IPS DF 19.7 (cell line): Measurements from ENCODE around the gene TLN1.
A peak's percentile ranks its signal among the peaks of the same experiment; 100 is the strongest.

Source experiments
- DNase-seq: peaks from one replicate; pipeline ENCODE4 v3.0.0-alpha.2; 2013; ENCODE audit warnings: low read depth, low spot score

The TLN1 gene, protein sequence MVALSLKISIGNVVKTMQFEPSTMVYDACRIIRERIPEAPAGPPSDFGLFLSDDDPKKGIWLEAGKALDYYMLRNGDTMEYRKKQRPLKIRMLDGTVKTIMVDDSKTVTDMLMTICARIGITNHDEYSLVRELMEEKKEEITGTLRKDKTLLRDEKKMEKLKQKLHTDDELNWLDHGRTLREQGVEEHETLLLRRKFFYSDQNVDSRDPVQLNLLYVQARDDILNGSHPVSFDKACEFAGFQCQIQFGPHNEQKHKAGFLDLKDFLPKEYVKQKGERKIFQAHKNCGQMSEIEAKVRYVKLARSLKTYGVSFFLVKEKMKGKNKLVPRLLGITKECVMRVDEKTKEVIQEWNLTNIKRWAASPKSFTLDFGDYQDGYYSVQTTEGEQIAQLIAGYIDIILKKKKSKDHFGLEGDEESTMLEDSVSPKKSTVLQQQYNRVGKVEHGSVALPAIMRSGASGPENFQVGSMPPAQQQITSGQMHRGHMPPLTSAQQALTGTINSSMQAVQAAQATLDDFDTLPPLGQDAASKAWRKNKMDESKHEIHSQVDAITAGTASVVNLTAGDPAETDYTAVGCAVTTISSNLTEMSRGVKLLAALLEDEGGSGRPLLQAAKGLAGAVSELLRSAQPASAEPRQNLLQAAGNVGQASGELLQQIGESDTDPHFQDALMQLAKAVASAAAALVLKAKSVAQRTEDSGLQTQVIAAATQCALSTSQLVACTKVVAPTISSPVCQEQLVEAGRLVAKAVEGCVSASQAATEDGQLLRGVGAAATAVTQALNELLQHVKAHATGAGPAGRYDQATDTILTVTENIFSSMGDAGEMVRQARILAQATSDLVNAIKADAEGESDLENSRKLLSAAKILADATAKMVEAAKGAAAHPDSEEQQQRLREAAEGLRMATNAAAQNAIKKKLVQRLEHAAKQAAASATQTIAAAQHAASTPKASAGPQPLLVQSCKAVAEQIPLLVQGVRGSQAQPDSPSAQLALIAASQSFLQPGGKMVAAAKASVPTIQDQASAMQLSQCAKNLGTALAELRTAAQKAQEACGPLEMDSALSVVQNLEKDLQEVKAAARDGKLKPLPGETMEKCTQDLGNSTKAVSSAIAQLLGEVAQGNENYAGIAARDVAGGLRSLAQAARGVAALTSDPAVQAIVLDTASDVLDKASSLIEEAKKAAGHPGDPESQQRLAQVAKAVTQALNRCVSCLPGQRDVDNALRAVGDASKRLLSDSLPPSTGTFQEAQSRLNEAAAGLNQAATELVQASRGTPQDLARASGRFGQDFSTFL (N-terminal part only)

DNA sequence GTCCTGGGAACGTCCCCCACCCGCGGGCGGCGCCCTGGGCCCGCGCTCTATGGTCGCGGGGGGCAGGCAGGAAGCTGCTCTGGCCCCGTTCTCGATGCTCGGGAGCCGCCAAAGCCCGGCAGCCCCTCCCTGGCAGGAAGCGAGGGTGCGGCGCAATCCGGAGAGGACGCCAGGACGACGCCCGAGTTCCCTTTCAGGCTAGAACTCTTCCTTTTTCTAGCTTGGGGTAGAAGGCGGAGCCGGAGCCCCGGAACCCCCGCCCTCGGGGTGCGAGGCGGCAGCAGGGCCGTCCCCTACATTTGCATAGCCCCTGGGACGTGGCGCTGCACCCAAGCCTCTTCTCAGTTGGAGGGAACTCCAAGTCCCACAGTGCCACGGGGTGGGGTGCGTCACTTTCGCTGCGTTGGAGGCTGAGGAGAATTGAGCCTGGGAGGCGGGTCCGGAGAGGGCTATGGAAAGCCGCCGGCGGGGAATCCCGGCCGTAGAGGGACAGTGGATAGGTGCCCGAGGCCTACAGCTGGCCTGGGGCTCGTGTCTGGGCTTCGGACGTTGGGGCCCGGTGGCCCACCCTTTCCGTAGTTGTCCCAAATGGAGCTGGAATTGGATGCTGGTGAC lies at the start of gene TLN1, which contains the start of gene CREB3:
Gene TLN1 (minus strand): TSS at position 11 of the 615 bp plus-strand sequence. CDS start 6,501 bp downstream, outside the sequence.
Gene CREB3 (plus strand): TSS at position 482 of the 615 bp plus-strand sequence. CDS start 107 bp downstream, at position 589.
- DNase-seq = peak; percentile 65

DNA sequence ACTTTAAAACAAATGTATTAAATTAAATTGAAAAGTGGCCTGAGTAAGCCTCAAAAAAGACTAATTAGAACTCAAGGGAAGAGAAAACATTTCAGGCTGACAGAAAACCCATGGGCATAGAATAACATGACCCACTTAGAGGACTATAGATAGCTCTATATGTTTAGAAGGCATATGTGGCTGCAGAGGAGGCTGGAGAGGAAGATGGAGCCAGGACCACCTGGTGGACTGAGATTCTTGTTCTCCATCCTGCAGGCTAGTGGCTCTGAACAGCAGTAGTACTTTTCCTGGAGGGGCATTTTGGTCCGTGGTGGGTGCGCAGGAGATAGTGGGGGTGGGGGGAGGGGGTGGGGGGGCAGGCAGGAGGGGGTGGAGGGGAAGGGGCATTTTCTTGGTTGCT lies 49.1 kb upstream of the TLN1 start:
- no peak for DNase-seq

DNA sequence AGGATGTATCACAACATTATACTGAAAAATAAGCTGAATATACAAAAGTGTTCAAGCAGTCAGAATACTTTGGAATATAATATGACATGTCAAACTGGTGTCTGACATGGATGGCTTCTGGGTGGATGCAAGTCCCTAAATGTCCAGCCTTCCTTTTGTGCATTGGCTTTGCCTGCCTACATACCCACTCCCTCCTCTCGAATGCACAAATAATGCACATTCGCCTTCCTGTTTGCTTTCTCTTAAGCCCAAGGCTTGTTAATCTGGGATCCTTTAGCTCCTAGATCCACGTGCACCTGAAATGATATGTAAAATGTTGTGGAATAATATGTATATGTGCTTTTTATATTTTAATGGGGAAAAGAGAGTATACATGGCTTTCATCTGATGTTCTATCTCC lies 46.5 kb upstream of the TLN1 start:
- DNase-seq = no peak

DNA sequence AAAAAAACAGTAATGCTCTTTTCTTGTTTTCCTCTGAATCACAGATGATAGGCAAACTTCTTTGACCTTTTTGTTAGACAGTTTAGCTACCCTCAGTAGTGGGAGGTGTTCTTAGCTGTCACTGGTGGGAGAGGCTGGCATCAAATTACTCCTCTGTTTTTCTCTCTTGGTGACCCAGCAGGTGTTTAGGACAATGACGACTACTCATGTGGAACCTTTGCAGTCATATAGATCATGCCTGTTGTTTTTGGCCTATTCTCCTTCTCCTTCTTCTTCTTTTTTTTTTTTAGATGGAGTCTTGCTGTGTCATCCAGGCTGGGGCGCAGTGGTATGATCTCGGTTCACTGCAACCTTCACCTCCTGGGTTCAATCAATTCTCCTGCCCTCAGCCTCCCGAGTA lies 44.0 kb upstream of the TLN1 start:
- no peak for DNase-seq

DNA sequence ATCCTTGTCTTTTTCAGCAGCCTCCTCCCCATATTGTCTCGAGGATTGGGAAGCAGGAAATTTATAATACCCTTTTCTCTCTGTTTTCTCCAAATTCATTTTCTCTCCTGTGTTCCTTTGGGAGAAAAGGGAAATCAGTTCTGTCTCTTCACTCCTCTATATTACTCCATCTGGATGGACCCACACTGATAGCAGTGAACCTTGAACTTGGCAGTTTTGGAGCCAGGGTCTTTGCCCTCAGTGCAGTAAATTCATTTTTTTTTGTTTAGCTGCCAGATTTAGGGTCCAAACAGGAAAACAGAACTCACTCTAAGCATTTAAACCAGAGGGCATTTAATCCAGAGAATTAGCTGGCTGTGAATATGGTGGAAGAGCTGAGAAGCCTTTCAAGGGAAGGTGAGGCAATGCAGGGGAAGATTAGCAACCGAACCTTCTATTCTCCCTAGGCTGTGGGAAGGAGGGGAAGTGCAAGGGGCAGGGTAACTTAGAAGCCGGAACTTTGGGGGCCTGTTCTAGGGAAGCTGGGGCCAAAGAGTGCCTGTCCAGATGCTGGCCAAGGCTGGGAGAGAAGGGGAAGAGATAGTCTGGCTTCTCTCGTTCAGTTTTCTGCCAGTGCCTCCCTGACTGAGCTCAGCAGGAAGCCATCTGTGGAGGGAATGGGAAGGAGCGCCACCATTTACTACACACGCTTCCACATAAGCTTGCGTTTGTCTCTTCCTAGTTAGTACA lies 43.1 kb upstream of the TLN1 start:
- DNase-seq = no peak

DNA sequence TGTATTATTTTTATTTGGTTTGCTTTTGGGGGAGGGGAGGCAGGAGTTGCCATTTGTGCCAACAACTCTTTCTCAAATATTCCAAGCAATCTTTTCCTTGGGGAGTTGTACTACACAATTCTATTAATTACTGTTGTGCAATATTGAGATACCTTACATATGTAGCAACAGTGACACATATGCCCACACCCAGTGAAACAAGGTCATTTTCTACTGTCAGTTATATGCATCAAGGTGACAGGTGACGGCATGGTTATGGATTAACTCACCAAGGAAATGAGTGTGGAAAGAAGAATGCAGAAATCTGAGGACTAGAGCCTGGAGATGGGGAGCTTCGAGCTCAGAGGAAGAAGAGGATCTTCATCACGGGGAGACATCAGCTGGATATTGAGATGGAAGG lies 39.9 kb upstream of the TLN1 start:
- no peak for DNase-seq

DNA sequence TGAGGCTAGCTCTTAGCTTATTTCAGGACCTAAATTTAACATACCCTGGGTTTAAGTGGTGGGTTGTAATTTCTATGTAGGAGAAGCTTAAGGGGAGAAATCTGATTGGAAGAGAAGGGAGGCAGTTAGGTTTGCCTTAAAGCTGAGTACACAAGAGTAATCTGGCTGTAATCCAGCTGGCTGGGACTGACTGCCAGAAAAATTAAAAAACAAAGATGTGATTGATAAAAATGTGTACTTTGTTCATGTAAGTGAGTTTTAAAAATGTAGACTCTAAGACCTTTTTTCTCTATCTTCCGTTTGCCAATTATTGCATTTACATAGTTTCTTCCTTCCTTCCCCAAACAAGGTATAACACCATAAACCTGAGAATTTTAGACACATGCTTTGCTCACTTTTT lies 39.5 kb upstream of the TLN1 start:
- no peak for DNase-seq

DNA sequence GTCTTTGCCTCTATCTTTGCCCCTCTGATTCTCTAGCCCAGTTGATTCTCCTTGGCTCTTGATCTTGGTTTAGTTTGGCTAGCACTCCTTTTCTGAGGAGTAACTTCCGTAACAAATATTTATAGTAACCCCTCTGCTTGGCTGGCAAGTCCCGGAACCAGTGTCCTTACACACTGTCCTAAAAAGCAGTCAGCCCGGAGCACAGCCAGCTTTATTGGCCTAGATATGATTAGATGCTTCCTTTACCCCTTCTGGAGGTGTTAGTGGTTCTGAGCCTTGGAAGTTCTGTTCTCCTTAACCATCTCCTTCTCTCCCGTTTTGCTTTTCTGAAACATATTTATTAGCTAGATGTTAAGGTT lies 39.1 kb upstream of the TLN1 start:
- DNase-seq = no peak

DNA sequence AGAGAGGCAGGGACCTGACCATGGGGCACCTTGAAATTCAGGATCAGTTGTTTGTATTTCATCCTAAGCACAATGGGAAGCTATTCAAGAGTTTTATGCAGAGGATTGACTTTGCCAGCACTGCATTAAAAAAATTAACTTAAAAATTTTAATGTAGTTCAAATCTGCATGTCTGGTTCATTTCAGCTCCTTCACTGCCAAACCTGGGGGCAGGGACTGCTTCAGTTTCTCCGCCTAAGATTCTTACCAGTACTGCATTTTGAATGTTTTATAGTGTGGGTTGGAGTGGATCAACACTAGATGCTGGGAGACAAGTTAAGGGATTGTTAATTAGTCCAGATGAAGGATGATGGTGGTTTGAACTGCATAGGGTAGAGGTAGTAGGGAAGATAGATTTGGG lies 37.8 kb upstream of the TLN1 start:
- no peak for DNase-seq

DNA sequence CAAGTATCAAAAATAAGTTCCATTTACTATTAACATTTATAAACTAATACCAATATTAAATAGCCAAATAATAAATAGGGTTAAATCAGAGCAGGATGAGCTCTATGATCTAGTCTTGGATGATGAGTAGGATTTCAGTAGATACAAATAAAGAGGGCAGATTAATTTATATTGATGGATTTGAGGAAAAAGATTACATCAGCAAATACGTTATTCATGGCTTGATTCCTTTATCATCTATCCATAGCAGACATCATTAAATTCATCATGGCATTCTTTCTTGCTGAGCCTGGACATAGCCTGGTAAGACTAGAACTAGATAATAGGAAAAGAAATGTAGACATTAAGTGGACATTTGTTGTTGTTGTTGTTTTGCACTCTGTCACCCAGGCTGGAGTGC lies 35.5 kb upstream of the TLN1 start:
- DNase-seq = no peak

DNA sequence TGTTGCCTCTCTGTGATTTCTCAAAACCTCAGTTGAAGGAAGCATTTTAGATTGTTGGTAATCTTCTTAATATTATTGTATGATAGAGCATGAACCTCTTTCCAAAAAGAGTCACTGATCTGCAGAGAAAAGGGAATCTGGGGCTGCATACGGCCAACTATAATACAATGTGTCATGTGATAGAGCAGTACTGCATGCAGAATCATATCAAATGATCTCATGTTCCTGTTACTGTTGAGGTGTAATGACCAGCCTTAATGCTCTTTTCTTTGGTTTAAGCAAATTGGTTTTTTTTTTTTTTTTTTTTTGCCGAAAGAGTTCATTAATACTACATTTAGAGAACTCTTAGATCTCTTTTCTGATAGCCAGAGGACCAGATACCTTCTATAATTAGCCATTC lies 35.0 kb upstream of the TLN1 start:
- DNase-seq = no peak

DNA sequence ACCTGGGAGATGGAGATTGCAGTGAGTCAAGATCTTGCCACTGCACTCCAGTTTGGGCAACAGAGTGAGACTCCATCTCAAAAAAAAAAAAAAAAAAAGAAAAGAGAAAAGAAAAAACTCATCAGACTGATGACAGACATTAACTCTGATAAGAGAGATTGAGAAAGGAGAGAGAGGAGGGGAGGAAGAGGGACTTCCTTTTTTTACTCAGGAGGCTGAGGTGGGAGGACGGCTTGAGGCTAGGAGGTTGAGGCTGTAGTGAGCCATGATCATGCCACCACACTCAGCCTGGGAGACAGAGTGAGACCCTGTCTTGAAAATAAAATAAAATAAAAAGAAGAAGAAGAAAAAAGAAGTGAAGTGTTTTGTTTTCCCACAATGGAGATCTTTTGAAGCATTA lies 31.8 kb upstream of the TLN1 start:
- no peak for DNase-seq

DNA sequence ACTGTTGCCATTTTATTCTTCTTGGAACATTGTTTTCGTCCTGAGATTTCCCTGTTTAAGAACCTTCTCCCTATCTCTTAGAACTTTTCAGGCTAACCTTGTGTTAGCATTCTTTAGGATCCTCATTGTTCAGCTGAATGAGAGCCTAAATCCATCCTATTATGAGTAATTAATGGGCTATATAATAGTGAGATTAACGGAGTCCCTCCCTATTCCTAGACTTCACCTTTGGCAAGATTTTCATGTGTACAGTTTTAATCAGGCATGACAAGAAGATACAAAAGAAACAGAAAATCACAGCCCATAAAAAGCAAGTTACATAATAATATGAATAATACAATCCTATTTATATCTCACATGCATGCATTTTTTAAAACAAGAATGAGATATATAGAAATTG lies 31.2 kb upstream of the TLN1 start:
- no peak for DNase-seq

DNA sequence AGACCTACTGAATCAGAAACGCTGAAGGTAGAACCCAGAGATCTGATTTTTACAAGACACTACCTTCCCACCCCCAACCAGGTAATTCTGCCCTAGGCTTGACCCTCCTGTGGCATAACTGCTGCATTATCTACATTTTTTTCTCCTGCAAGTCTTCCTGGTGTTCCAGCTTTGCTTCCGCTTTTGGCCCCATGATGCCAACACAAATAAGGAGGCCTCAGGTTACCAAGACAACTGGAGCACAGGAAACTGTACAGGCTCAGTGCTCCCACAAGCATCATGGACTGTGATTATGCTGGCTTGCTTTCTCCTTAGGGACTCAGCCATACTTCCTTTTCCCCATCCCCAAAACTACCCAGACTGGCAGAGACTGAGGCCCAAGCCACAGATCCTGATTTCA lies 28.7 kb upstream of the TLN1 start:
- DNase-seq = no peak

DNA sequence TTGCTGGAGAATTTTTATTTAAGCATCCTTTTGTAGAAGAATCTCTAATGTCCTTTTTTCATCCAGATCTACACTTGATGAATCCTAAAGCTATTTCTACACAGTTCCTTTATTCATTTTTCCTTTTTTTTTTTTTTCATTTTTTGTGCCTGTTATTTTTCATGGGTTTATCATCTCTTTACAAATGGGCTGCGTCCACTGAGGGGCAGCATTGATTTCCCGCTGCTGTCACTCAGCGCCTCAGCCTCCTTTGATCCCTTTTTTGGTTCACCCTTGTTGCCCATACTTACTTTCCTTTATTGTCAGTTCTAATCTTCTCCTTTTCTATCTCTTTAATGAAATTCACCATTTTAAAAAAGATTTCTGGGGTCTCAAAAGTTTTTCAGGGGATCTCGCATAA lies 27.8 kb upstream of the TLN1 start:
- no peak for DNase-seq

DNA sequence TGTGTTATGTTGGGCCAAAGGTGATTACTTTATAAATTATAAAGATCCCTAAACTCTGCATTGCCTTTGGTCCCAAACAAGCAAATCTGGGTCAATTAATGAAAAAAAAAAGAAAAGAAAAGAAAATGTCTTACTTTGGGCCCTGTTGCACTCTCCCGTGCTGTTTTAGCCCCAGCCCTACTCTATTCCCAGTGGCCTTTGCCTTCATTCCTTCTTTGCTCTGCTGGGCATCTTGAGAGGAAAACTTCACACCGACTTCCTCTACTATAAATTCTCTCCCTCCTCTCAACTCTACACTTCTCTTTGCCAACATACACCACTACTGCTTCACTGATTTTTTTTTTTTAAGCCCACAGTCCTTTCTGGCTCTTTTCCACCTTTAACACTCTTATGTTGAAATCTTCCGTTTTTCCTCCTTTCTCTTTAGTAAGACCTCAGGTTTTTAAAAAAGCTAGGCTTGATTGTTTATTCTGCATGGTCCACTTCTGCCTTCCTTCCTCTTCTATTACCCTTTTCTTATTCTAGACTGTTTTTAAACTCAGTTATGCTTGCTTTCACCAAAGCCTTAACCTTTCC lies 26.6 kb upstream of the TLN1 start:
- DNase-seq = no peak

DNA sequence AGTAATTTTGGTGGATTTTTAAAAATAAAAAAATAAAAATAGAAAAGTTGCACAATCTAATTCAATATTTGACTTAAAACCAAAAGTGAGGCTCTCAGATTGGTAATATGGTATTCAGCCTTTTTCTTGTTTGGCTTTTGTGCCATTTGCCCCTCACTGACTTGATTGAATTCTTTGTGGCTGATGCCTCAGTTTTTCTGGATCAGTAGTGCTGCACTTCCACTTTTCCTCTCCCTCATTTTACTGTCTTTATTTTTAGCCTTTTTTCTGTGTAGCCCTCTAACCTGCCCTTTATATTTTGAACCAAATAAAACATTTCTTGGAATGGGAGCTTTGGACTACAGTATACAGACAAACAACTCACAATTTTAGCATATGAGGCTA lies 25.9 kb upstream of the TLN1 start:
- no peak for DNase-seq

DNA sequence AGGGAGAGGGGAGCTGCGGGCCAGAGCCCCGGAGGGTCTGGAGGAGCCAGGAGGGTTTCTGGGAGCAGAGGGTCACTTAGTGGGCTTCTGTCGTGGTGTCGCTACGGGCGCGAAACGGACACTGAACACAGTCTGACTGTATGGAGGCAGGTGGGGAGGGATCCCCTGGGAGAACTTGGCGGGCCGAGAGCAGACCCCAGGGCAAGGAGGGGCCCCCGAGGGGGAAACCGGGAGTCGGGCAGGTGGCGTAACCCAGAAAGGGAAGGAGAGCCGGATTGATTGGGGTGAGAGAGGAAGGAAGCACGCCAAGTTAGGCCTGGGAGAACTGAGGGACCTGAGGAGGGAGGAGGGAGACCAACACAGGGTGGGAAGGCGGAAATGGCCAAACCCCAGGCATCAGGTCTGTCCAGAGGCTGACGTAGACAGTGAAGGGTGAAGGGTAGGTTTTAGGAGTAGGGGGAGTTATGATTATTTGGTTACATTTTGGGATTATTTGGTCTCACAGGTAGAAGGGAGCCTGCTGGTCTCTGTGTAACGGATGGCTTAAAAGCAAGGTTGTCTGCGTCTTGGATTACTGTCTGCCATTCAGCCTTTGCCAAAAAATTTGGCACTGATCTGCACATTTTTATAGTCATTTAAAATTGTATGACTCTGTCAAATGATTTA lies 25.4 kb upstream of the TLN1 start:
- no peak for DNase-seq

DNA sequence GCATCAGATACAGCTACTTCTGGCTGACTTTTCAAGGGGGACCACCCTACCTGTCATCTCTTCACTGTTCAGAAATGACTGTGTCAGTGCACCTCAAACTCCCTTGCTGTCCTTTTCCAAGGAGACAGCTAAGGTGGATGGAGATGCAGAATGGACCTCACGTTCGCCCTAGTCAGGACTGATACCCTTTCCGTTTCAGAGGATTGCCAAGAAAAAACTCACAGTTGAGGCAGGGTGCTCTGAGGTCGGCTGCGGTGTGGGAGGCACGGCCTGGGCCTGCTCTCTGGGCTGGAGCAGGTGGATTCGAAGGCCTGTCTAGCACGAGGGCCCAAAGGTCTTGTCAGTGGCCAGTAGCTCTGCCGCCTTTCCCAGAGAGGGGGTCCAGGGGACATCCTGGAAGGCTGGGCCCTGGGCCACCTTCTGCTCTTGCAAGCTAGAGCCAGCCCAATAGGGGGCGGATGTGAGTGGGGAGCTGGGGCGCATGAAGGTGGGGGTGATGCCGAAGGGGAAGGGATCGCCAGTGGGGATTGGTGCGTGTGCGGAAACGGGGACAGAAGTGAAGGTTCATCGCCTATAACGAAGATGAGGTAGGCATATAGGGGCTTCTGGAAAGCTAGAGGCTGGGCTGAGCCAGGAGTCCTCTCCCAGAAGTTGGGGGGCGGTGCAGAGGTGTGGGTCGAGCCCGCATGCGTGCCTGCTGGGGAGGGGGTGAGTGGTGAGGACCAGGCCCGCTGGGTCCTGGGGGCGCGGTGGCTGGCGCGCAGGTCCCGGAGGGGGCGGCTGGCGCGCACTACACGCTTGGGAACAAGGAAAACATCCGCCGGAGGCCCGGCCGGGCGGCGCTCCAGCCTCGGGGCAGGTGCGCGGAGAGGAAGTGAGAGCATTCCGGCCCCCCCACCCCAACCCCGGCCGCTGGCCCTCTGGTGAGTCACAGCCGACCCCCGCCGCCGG lies 24.6 kb upstream of the TLN1 start:
- DNase-seq = no peak
